ENCODE measurements around the gene CACNA2D2.

DNA sequence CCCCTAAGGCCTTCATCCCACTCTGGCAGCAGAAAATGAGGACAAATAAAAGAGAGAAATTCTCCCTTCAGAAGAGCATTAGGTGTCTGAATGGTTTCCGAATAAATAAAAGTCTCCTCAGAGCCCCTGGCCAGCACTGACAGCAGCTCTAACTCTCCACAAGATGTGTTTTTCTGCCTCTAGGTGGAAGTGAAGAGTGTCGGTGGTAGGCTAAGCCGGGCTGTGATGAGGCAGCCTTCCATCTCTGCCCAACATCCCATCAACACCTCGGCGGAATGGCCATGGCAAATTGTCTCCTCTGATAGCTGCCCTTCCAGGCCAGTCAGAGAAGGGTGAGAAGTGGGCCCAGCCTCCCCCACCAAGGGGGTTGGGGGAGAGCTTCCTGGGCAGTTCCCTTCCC is 6.3 kb upstream of the CACNA2D2 start:
- TF ChIP-seq, protein P1, sequence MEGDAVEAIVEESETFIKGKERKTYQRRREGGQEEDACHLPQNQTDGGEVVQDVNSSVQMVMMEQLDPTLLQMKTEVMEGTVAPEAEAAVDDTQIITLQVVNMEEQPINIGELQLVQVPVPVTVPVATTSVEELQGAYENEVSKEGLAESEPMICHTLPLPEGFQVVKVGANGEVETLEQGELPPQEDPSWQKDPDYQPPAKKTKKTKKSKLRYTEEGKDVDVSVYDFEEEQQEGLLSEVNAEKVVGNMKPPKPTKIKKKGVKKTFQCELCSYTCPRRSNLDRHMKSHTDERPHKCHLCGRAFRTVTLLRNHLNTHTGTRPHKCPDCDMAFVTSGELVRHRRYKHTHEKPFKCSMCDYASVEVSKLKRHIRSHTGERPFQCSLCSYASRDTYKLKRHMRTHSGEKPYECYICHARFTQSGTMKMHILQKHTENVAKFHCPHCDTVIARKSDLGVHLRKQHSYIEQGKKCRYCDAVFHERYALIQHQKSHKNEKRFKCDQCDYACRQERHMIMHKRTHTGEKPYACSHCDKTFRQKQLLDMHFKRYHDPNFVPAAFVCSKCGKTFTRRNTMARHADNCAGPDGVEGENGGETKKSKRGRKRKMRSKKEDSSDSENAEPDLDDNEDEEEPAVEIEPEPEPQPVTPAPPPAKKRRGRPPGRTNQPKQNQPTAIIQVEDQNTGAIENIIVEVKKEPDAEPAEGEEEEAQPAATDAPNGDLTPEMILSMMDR (conservative IDR thresholded peaks at IDR 0.05 in 1 of 2, IDR thresholded peaks at IDR 0.05 in 1 of 2; ENCODE audit: low read depth in 1 of 2, low read length in 2 of 2) = no peak
- TF ChIP-seq EZH2 (IDR thresholded peaks at IDR 0.05; ENCODE audit: low read length, missing control alignments) = no peak

All from fibroblast of lung (primary cell).